ENCODE results near the gene DNAH11. TPM values are rescaled to one million over a fixed set of nuclear protein-coding genes. Genes with fewer than 3 reads are reported as not detected.

DNAH11 gene
- total and polyA plus RNA-seq, 9 of the 15 experiments (the other 6 are each of a cell fraction or from before 2014, with no cell fraction given): under 0.01 TPM; not detected in 7

GRCh38 chr7:21784989-21785388 lies 242.2 kb downstream of the DNAH11 start (continued):
- no peak for TF ChIP-seq ZNF436 (CRISPR knock-in tag; IDR thresholded peaks at IDR 0.05)
- TF ChIP-seq EZH2 (IDR thresholded peaks at IDR 0.05; ENCODE audit: borderline replicate concordance, low read depth, low read length): no peak
- no peak for TF ChIP-seq PHF20 (IDR thresholded peaks at IDR 0.05; ENCODE audit: partially characterized antibody)
- TF ChIP-seq SLC30A9 (CRISPR knock-in tag; IDR thresholded peaks at IDR 0.05): no peak
- TF ChIP-seq ZFPM2 (CRISPR knock-in tag; IDR thresholded peaks at IDR 0.05): no peak
- no peak for TF ChIP-seq MYC (IDR thresholded peaks at IDR 0.05; ENCODE audit: low read depth, low read length)
- TF ChIP-seq MYC (CRISPR knock-in tag; IDR thresholded peaks at IDR 0.05; ENCODE audit: borderline replicate concordance, low read depth): no peak
- TF ChIP-seq ZKSCAN3 (CRISPR knock-in tag; IDR thresholded peaks at IDR 0.05): no peak
- no peak for TF ChIP-seq ZSCAN29 (IDR thresholded peaks at IDR 0.05)
- TF ChIP-seq CSDE1 (IDR thresholded peaks at IDR 0.05): no peak

GRCh38 chr7:21805791-21806190 lies 263.0 kb downstream of the DNAH11 start:
- Histone ChIP-seq H3K79me2 (ENCODE audit: control insufficient read depth, insufficient read depth, low read length) (no peaks in the 10 kb centered on the region), H3K36me3 (ENCODE audit: control insufficient read depth, insufficient read depth, low read length) (no peaks in the 10 kb centered on the region), H3K9me1 (ENCODE audit: control insufficient read depth, insufficient read depth, low read length) (no peaks in the 10 kb centered on the region), H3K9ac (ENCODE audit: insufficient read depth in 1 of 2, low read depth in 2 of 2, low read length in 2 of 2) (no peak overlapping the region), H3K4me3 (no peak overlapping the region), H2AFZ (ENCODE audit: low read depth, low read length) (no peak overlapping the region), H3K9me3 (replicated peaks; ENCODE audit: control insufficient read depth, insufficient read depth, low read depth, low read length) (no peaks in the 10 kb centered on the region), H3K4me2 (ENCODE audit: insufficient read depth, low read length) (no peak overlapping the region), H3K4me1 (replicated peaks in 1 of 2; ENCODE audit: control insufficient read depth in 2 of 2, insufficient read depth in 2 of 2, low read length in 2 of 2) (no peaks in the 10 kb centered on the region), H3K27ac (ENCODE audit: extremely low read depth, low read depth, low read length) (no peak overlapping the region), H3K27me3 (ENCODE audit: control insufficient read depth in 2 of 2, insufficient read depth in 2 of 2, low read length in 2 of 2) (no peaks in the 10 kb centered on the region; a peak in 1 of 5 replicates), H4K20me1 (replicated peaks; ENCODE audit: control insufficient read depth, insufficient read depth, low read length) (no peaks in the 10 kb centered on the region)
- WGBS (ENCODE audit: insufficient coverage, low coverage, missing lambda C conversion rate): 0% methylated on average over 1 of the region's 1 CpG
- CTCF ChIA-PET (ENCODE audit: low intra/inter-chr PET ratio): no interaction called here
- DNase-seq (ENCODE audit: extremely low read depth in 1 of 4, low spot score in 3 of 4) (no peak), FAIRE-seq (no peak), ATAC-seq (no peak)
- POLR2A ChIA-PET: no interaction called here
- in situ Hi-C loops (cut with MboI): no loop called here
- intact Hi-C loops (cut with micrococcal nuclease): no loop called here
- no TSS peak for BruUV-seq (replicated peaks)
- TF ChIP-seq BRCA1 (IDR thresholded peaks at IDR 0.05): no peak
- TF ChIP-seq BRCA1 (CRISPR knock-in tag; IDR thresholded peaks at IDR 0.05): no peak
- TF ChIP-seq SUPT5H (IDR thresholded peaks at IDR 0.05): no peak
- TF ChIP-seq, protein P1, sequence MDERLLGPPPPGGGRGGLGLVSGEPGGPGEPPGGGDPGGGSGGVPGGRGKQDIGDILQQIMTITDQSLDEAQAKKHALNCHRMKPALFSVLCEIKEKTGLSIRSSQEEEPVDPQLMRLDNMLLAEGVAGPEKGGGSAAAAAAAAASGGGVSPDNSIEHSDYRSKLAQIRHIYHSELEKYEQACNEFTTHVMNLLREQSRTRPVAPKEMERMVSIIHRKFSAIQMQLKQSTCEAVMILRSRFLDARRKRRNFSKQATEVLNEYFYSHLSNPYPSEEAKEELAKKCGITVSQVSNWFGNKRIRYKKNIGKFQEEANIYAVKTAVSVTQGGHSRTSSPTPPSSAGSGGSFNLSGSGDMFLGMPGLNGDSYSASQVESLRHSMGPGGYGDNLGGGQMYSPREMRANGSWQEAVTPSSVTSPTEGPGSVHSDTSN (CRISPR knock-in tag; IDR thresholded peaks at IDR 0.05; ENCODE audit: low read depth): no peak
- TF ChIP-seq, protein P1 (tag; conservative IDR thresholded peaks at IDR 0.05; ENCODE audit: low read depth): no peak
- no peak for TF ChIP-seq ZNF785 (CRISPR knock-in tag; IDR thresholded peaks at IDR 0.05)
- TF ChIP-seq CSDE1 (IDR thresholded peaks at IDR 0.05): no peak
- TF ChIP-seq, protein P2, sequence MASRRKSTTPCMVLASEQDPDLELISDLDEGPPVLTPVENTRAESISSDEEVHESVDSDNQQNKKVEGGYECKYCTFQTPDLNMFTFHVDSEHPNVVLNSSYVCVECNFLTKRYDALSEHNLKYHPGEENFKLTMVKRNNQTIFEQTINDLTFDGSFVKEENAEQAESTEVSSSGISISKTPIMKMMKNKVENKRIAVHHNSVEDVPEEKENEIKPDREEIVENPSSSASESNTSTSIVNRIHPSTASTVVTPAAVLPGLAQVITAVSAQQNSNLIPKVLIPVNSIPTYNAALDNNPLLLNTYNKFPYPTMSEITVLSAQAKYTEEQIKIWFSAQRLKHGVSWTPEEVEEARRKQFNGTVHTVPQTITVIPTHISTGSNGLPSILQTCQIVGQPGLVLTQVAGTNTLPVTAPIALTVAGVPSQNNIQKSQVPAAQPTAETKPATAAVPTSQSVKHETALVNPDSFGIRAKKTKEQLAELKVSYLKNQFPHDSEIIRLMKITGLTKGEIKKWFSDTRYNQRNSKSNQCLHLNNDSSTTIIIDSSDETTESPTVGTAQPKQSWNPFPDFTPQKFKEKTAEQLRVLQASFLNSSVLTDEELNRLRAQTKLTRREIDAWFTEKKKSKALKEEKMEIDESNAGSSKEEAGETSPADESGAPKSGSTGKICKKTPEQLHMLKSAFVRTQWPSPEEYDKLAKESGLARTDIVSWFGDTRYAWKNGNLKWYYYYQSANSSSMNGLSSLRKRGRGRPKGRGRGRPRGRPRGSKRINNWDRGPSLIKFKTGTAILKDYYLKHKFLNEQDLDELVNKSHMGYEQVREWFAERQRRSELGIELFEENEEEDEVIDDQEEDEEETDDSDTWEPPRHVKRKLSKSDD (conservative IDR thresholded peaks at IDR 0.05; ENCODE audit: low read length): no peak
- no peak for TF ChIP-seq ZNF444 (CRISPR knock-in tag; IDR thresholded peaks at IDR 0.05)
- TF ChIP-seq PURB (CRISPR knock-in tag; IDR thresholded peaks at IDR 0.05; ENCODE audit: low read depth): no peak
- TF ChIP-seq NR2F6 (CRISPR knock-in tag; IDR thresholded peaks at IDR 0.05): no peak

All from K562 (cell line).